ENCODE results near the gene DKC1.

The DKC1 gene

GRCh38 chrX:154780968-154781367 is 18.3 kb downstream of the DKC1 start:
- Mint-ChIP-seq H3K27ac (no peak overlapping the region), H3K4me3 (no peak overlapping the region), H3K27me3 (ENCODE audit: low read depth) (no peaks in the 10 kb centered on the region), H3K9me3 (peaks cover 11% of the 10 kb centered on the region), H3K36me3 (ENCODE audit: low read depth) (peaks cover 36% of the 10 kb centered on the region), H3K4me1 (peaks cover 5% of the 10 kb centered on the region)
- TF ChIP-seq CTCF (IDR thresholded peaks at IDR 0.05; ENCODE audit: unreplicated experiment in 3 of 3): no peak

DNA sequence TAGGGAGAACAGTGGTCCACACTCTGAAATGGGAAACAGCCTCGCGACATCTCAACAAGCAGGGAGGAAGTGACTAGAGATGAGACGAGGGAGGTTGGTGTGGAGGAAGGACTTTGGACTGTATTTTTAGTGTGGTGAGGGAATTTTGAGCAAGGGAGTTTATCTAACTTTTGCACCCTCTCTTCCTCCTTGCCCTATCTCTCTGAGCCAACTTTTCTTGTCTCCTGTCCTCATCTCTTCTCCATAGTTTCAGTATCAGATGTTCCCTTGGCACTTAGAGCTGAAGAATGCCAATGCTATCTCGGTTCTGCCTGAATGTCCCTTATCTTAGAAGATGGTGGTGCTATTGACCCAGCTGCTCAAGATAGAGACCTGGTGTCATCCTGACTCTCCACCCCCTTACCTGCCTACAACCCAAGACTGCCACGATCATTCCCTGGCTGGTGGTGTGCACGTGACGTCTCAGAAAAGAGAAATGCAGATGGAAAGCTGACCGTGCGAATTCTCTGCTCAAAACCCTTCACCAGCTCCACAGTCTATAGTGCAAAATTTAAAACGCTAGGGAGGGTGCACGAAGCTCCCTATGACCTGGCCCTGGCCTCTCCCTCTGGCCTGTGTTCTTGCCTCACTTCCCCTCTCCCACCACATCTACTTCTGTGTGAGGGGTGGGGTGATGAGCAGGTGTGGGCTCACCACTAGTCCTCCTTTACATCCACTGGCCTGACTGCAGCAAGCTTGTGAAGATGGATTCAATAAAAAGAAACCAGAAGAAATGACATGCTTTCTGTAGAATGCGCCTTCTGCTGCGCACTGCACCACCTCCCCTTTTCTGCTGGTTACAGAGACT is 21.7 kb downstream of the DKC1 start:
- Mint-ChIP-seq H3K27ac (no peak overlapping the region), H3K36me3 (ENCODE audit: low read depth) (peaks cover 22% of the 10 kb centered on the region), H3K27me3 (ENCODE audit: low read depth) (no peaks in the 10 kb centered on the region), H3K9me3 (peaks cover 12% of the 10 kb centered on the region), H3K4me1 (peaks cover under 1% of the 10 kb centered on the region), H3K4me3 (no peak overlapping the region)
- no peak for TF ChIP-seq CTCF (IDR thresholded peaks at IDR 0.05; ENCODE audit: unreplicated experiment in 3 of 3)

GRCh38 chrX:154785716-154786115 is 23.1 kb downstream of the DKC1 start:
- TF ChIP-seq CTCF (IDR thresholded peaks at IDR 0.05; ENCODE audit: unreplicated experiment in 3 of 3): no peak
- H3K27ac Mint-ChIP-seq: no peak overlapping the region
- no peaks in the 10 kb centered on the region for H3K27me3 Mint-ChIP-seq (ENCODE audit: low read depth)
- no peaks in the 10 kb centered on the region for H3K4me1 Mint-ChIP-seq
- peaks cover 14% of the 10 kb centered on the region for H3K9me3 Mint-ChIP-seq
- peaks cover 21% of the 10 kb centered on the region for H3K36me3 Mint-ChIP-seq (ENCODE audit: low read depth)
- H3K4me3 Mint-ChIP-seq: no peak overlapping the region

- H3K9me3 Mint-ChIP-seq: peaks cover 9% of the 10 kb centered on the region
- TF ChIP-seq CTCF (IDR thresholded peaks at IDR 0.05; ENCODE audit: unreplicated experiment in 3 of 3): no peak
- peaks cover 7% of the 10 kb centered on the region for H3K36me3 Mint-ChIP-seq (ENCODE audit: low read depth)
- H3K4me1 Mint-ChIP-seq: no peaks in the 10 kb centered on the region
- no peaks in the 10 kb centered on the region for H3K27me3 Mint-ChIP-seq (ENCODE audit: low read depth)
- H3K4me3 Mint-ChIP-seq: no peak overlapping the region
- H3K27ac Mint-ChIP-seq: no peak overlapping the region
These were observed 28.8 kb downstream of the DKC1 start for GRCh38 chrX:154791467-154791866.

- peaks cover 5% of the 10 kb centered on the region for H3K36me3 Mint-ChIP-seq (ENCODE audit: low read depth)
- no peaks in the 10 kb centered on the region for H3K27me3 Mint-ChIP-seq (ENCODE audit: low read depth)
These were observed 29.3 kb downstream of the DKC1 start for GRCh38 chrX:154791939-154792338.

More at GRCh38 chrX:154791939-154792338, 29.3 kb downstream of the DKC1 start:
- no peak overlapping the region for H3K4me3 Mint-ChIP-seq
- no peaks in the 10 kb centered on the region for H3K4me1 Mint-ChIP-seq
- H3K9me3 Mint-ChIP-seq: peaks cover 8% of the 10 kb centered on the region
- no peak overlapping the region for H3K27ac Mint-ChIP-seq
- no peak for TF ChIP-seq CTCF (IDR thresholded peaks at IDR 0.05; ENCODE audit: unreplicated experiment in 3 of 3)
